OCI-LY1 (cell line): Measurements from ENCODE around the gene ITK.

Experiments used
- CTCF ChIP-seq: fragments of 200-600 bp; sonication (generic), shearing (Covaris generic); IDR thresholded peaks from 2 replicates; pipeline ENCODE4 v1.5.1; 2017; ENCODE audit warnings: mild to moderate bottlenecking, antibody characterized with exemption, low read length, moderate library complexity, mixed read lengths
- EZH2 ChIP-seq: fragments of 200-600 bp; sonication (generic), shearing (Covaris generic); IDR thresholded peaks from 2 replicates; pipeline ENCODE4 v1.8.0; 2017; ENCODE audit warnings: borderline replicate concordance, mixed run types, mild to moderate bottlenecking, antibody characterized with exemption, low read length, moderate library complexity, mixed read lengths

DNA sequence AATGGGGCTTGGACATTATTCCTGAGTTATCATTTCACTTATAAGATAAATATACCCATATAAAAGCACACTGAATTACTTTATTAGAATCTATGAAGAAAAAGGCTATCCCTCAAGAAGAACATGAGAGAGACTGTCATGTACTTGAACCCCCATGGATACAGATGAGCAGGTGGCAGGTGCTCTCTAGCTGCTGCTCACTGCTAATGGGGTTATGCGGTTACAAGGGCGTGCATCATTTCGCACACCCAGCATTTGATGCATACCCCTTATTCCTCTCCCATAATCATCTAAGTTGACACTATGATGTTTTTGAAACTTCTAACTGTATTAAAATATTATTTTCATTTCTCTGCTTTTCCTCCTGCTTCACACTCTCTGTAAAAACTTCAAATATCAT, 16.4 kb downstream of the ITK start:
- TF ChIP-seq CTCF (no peak), EZH2 (no peak)
